ENCODE data around the gene SDK1. TPM values are rescaled to one million over a fixed set of nuclear protein-coding genes. Genes with fewer than 3 reads are reported as not detected.
A peak's percentile ranks its signal among the peaks of the same experiment; 100 is the strongest.

Gene SDK1
- total RNA-seq, 1 donor from 2014 or later = 3.9 TPM

DNA sequence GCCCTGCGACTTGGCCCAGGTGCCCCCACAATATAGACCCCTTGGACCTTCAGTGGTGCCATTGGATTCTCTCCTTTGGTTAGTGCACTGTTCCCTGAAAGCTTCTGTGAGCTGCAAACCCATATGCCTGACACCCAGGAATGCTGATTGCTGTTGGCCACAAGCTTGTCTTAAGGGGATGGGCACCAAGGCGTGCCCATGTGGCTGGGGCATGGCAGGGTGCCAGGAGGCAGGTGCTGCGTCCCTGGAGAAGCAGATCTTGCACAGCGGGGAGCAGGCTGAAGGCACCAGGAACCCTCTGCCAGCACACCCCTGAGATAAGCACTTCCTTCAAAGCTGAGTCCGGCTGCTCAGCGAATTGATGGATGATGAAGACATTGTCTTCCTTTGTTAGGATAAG is 411.8 kb downstream of the SDK1 start:
- Histone ChIP-seq H3K27me3 (ENCODE audit: control insufficient read depth, insufficient read depth, low read length) (no peaks in the 10 kb centered on the region), H3K4me3 (ENCODE audit: low read depth, low read length) (no peak overlapping the region), H3K36me3 (ENCODE audit: control insufficient read depth, insufficient read depth, low read length) (no peaks in the 10 kb centered on the region)
- no peak for DNase-seq (ENCODE audit: low read depth)
- TF ChIP-seq, protein P1, sequence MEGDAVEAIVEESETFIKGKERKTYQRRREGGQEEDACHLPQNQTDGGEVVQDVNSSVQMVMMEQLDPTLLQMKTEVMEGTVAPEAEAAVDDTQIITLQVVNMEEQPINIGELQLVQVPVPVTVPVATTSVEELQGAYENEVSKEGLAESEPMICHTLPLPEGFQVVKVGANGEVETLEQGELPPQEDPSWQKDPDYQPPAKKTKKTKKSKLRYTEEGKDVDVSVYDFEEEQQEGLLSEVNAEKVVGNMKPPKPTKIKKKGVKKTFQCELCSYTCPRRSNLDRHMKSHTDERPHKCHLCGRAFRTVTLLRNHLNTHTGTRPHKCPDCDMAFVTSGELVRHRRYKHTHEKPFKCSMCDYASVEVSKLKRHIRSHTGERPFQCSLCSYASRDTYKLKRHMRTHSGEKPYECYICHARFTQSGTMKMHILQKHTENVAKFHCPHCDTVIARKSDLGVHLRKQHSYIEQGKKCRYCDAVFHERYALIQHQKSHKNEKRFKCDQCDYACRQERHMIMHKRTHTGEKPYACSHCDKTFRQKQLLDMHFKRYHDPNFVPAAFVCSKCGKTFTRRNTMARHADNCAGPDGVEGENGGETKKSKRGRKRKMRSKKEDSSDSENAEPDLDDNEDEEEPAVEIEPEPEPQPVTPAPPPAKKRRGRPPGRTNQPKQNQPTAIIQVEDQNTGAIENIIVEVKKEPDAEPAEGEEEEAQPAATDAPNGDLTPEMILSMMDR (IDR thresholded peaks at IDR 0.05; ENCODE audit: insufficient read depth, low read length, poor library complexity, severe bottlenecking) = no peak

DNA sequence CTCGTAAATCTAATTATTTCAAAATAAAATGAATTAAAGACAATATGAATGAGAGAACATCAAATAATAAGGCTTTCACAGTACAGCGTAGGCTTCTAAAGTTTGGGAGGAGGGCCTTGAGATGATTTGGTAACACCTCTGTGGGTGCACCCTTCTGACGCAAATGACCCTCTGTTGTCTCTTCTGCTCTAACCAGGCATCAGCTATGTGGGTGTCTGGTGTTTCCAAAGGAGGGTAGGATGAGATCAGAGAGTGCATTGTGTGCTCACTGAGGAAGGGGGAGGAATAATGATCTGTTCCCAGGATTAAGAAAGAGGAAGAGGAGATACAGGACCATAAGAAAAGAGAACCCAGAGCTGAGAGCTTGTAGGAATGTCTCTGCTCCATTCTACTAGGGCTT is 420.4 kb downstream of the SDK1 start:
- no peaks in the 10 kb centered on the region for H3K36me3 ChIP-seq (ENCODE audit: control insufficient read depth, insufficient read depth, low read length)
- DNase-seq (ENCODE audit: low read depth) = no peak
- no peaks in the 10 kb centered on the region for H3K27me3 ChIP-seq (ENCODE audit: control insufficient read depth, insufficient read depth, low read length)
- H3K4me3 ChIP-seq (ENCODE audit: low read depth, low read length) = no peak overlapping the region
- TF ChIP-seq, protein P1 (IDR thresholded peaks at IDR 0.05; ENCODE audit: insufficient read depth, low read length, poor library complexity, severe bottlenecking) = no peak

DNA sequence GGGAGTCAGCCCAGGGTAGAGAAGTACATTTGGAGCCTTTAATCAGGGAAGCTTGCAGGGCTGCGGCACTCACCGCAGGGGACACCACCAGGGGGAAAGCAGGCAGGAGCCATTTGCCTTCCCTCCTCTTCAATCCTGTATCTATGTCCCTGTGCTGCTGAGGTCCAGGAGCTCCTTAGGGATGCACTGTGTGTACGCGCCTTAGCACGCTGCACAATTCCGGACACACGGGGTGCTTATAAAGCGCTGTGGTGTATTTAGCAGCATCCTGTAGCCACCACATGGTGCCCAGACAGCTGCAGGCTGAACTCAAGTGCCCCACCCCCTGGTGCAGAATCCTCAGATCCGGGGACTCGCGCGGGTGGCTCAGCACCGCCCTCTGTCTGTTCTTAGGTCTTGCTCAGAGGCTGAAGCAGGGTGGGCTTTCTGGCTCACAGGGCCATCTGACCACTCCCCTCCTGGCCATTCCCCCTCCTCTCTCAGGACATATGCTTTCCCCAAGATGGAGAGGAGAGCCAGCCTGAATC is 421.4 kb downstream of the SDK1 start:
- Histone ChIP-seq H3K36me3 (ENCODE audit: control insufficient read depth, insufficient read depth, low read length) (no peaks in the 10 kb centered on the region), H3K4me3 (ENCODE audit: low read depth, low read length) (no peak overlapping the region), H3K27me3 (ENCODE audit: control insufficient read depth, insufficient read depth, low read length) (no peaks in the 10 kb centered on the region)
- no peak for DNase-seq (ENCODE audit: low read depth)
- TF ChIP-seq, protein P1 (IDR thresholded peaks at IDR 0.05; ENCODE audit: insufficient read depth, low read length, poor library complexity, severe bottlenecking) = peak; percentile 40

DNA sequence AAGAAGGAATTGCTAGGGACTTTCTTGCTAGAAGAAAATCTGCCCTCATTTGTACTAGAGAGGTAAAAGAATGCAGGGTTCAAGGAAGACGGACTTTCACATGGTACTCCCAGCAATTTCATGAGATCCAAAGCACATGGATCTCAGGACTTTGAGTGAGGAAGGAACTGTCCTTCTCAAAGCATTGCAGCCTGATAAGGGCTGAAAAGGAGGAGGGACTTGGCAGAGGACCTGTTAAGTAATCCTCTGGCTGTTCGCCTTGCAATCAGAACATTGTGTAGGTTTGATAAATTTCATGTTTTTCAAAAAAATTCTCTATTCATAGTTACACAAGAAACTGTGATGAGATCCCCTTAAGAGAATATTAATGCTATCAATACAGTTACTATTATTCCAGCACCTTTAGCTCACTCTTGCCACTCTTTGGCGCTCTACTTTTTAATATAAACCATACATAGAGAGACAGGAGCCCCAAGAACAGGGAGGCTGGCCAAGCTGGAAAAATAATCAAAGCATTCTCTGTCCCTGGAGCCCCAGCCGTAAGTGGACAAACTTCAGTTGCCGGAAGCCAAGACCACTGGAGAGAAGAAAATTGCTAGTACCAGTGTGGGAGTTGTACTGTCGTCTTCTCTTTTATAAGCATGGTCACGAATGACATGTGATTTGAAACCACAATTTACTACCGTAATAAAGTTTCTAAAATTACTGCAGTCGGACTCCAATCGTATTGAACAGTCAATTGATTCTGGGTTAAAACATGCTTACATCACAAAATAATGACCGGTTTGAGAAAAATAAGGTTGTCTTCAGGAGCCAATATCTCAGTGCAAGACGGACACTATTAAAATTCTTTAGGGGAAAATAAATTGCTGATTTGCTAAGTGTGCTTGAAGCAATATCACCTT is 424.4 kb downstream of the SDK1 start:
- TF ChIP-seq, protein P1 (IDR thresholded peaks at IDR 0.05; ENCODE audit: insufficient read depth, low read length, poor library complexity, severe bottlenecking) = no peak

DNA sequence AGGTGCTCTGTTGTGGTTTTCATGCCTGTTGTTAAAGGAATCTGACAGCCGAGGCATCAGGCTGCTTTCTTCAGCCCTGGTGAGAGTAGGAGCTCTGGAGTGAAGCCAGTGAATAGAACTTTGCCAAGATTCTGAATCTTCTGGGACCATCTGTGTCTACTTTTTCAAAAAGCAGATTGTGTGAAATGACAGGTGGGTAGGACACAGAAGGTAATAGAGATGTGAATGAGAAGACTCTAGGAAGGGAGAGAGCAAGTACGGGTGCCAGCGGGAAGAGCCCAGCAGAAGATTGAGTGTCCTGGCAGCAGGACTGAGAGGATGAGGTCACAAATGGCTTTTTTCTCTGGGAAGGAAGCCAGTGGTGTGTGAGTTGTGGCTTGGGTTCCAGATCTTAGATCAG is 429.2 kb downstream of the SDK1 start:
- Histone ChIP-seq H3K36me3 (ENCODE audit: control insufficient read depth, insufficient read depth, low read length) (no peaks in the 10 kb centered on the region), H3K27me3 (ENCODE audit: control insufficient read depth, insufficient read depth, low read length) (no peaks in the 10 kb centered on the region), H3K4me3 (ENCODE audit: low read depth, low read length) (no peak overlapping the region)
- TF ChIP-seq, protein P1 (IDR thresholded peaks at IDR 0.05; ENCODE audit: insufficient read depth, low read length, poor library complexity, severe bottlenecking) = no peak
- no peak for DNase-seq (ENCODE audit: low read depth)

More for the DNA sequence above, 424.4 kb downstream of the SDK1 start:
- no peak for DNase-seq (ENCODE audit: low read depth)
- Histone ChIP-seq H3K4me3 (ENCODE audit: low read depth, low read length) (no peak overlapping the region), H3K27me3 (ENCODE audit: control insufficient read depth, insufficient read depth, low read length) (no peaks in the 10 kb centered on the region), H3K36me3 (ENCODE audit: control insufficient read depth, insufficient read depth, low read length) (no peaks in the 10 kb centered on the region)

Measured in kidney epithelial cell (primary cell).